Activated naive CD4-positive, alpha-beta T cell treated with anti-CD3 and anti-CD28 coated beads for 36 hours (primary cell): ENCODE results near the gene GCH1. TPM values are rescaled to one million over a fixed set of nuclear protein-coding genes. Genes with fewer than 3 reads are reported as not detected.

ENCODE experiments used
- CTCF ChIA-PET: fragments of 350-600 bp; sonication (Branson Sonifier 250); formaldehyde crosslinking; loops from one replicate; lab custom pipeline; 2021; ENCODE audit warnings: antibody characterized with exemption; lab: Charles Lee
- DNase-seq: peaks from one replicate; pipeline ENCODE4 v3.0.0-alpha.2; 2020
- H3K27ac Mint-ChIP-seq: one replicate; pipeline ENCODE4 v1.8.0; 2021; ENCODE audit warnings: mild to moderate bottlenecking, mixed read lengths
- H3K27me3 Mint-ChIP-seq: one replicate; pipeline ENCODE4 v1.8.0; 2021; ENCODE audit warnings: low read depth, mixed read lengths
- H3K36me3 Mint-ChIP-seq: one replicate; pipeline ENCODE4 v1.8.0; 2021; ENCODE audit warnings: low read depth, mixed read lengths
- H3K4me1 Mint-ChIP-seq: one replicate; pipeline ENCODE4 v1.8.0; 2021; ENCODE audit warnings: low read depth, mixed read lengths
- H3K4me3 Mint-ChIP-seq: one replicate; pipeline ENCODE4 v1.8.0; 2021; ENCODE audit warnings: mild to moderate bottlenecking, moderate library complexity, mixed read lengths
- H3K9me3 Mint-ChIP-seq: one replicate; pipeline ENCODE4 v1.8.0; 2021; ENCODE audit warnings: mixed read lengths
- intact Hi-C: fragments of 100-400 bp; cut with micrococcal nuclease; formaldehyde crosslinking; loops from one replicate; pipeline ENCODE4 v1.15.1; 2023
- total RNA-seq, 2 experiments: library from RNA; stranded (reverse); gene quantifications; one replicate each; pipeline ENCODE4 v1.2.3, GENCODE V29; 2021

GCH1 gene
- total RNA-seq, result 10 to 100 TPM; 56.8 to 57.3 TPM

- peak within 1 kb of the TSS; percentile 86 for H3K4me3 Mint-ChIP-seq
- H3K27ac Mint-ChIP-seq, result peak within 1 kb of the TSS; percentile 88
- no peaks in the 10 kb centered on the region for H3K27me3 Mint-ChIP-seq
- no peaks in the 10 kb centered on the region for H3K9me3 Mint-ChIP-seq
- intact Hi-C loops, result loop anchor here (1.0 to 5.0 kb wide), 12 partner anchors 21 to 528 kb away; partner anchors contain the start of genes CGRRF1, CNIH1, MAPK1IP1L and SOCS4
- peak; percentile 72 for DNase-seq
- CTCF ChIA-PET, result interaction anchor here (0.6 to 4.5 kb wide), 14 partner anchors 9 to 316 kb away, joined by 3 to 19 read pairs (median 4); no protein-coding TSS in a partner anchor
- peaks cover 20% of the 10 kb centered on the region for H3K4me1 Mint-ChIP-seq
- peaks cover 7% of the 10 kb centered on the region for H3K36me3 Mint-ChIP-seq
These were observed at the start of gene GCH1 for GRCh38 chr14:54902521-54903420. GCH1 (minus strand) TSS chr14:54902826; CDS start chr14:54902663, 163 bp downstream.

GRCh38 chr14:54947230-54947629 lies 44.6 kb upstream of the GCH1 start:
- Mint-ChIP-seq H3K27ac (no peak overlapping the region), H3K36me3 (peaks cover 48% of the 10 kb centered on the region), H3K9me3 (peaks cover 5% of the 10 kb centered on the region), H3K27me3 (no peaks in the 10 kb centered on the region), H3K4me3 (no peak overlapping the region), H3K4me1 (peaks cover 3% of the 10 kb centered on the region)
- CTCF ChIA-PET, result no interaction called here
- intact Hi-C loops, result no loop called here
- DNase-seq, result no peak

GRCh38 chr14:54946500-54946899 lies 43.9 kb upstream of the GCH1 start:
- Mint-ChIP-seq H3K9me3 (peaks cover 5% of the 10 kb centered on the region), H3K36me3 (peaks cover 41% of the 10 kb centered on the region), H3K4me1 (peaks cover 3% of the 10 kb centered on the region), H3K27ac (no peak overlapping the region), H3K27me3 (no peaks in the 10 kb centered on the region), H3K4me3 (no peak overlapping the region)
- CTCF ChIA-PET, result no interaction called here
- intact Hi-C loops, result no loop called here
- no peak for DNase-seq

GRCh38 chr14:54944737-54945391 lies 42.2 kb upstream of the GCH1 start:
- H3K4me1 Mint-ChIP-seq, result peaks cover 3% of the 10 kb centered on the region
- H3K9me3 Mint-ChIP-seq, result peaks cover 5% of the 10 kb centered on the region
- H3K27ac Mint-ChIP-seq, result no peak overlapping the region
- peaks cover 43% of the 10 kb centered on the region for H3K36me3 Mint-ChIP-seq
- no peak for DNase-seq
- H3K4me3 Mint-ChIP-seq, result no peak overlapping the region
- H3K27me3 Mint-ChIP-seq, result no peaks in the 10 kb centered on the region
- intact Hi-C loops, result no loop called here
- CTCF ChIA-PET, result interaction anchor here (0.6 kb wide), 1 partner anchor 1711 kb away, joined by 4 read pairs; no protein-coding TSS in a partner anchor

GRCh38 chr14:54942913-54943312 lies 40.3 kb upstream of the GCH1 start:
- DNase-seq, result no peak
- H3K4me1 Mint-ChIP-seq, result peaks cover 2% of the 10 kb centered on the region
- H3K4me3 Mint-ChIP-seq, result no peak overlapping the region
- H3K27me3 Mint-ChIP-seq, result no peaks in the 10 kb centered on the region
- H3K9me3 Mint-ChIP-seq, result no peaks in the 10 kb centered on the region
- intact Hi-C loops, result no loop called here
- H3K27ac Mint-ChIP-seq, result no peak overlapping the region
- peaks cover 25% of the 10 kb centered on the region for H3K36me3 Mint-ChIP-seq
- CTCF ChIA-PET, result no interaction called here

- intact Hi-C loops, result no loop called here
- no peak for DNase-seq
- Mint-ChIP-seq H3K27ac (no peak overlapping the region), H3K4me3 (no peak overlapping the region), H3K27me3 (no peaks in the 10 kb centered on the region), H3K9me3 (no peaks in the 10 kb centered on the region), H3K4me1 (no peaks in the 10 kb centered on the region), H3K36me3 (peaks cover 6% of the 10 kb centered on the region)
- CTCF ChIA-PET, result no interaction called here
These were observed 34.2 kb upstream of the GCH1 start for GRCh38 chr14:54936816-54937215.

- H3K9me3 Mint-ChIP-seq, result no peaks in the 10 kb centered on the region
- CTCF ChIA-PET, result no interaction called here
These were observed 33.3 kb upstream of the GCH1 start for GRCh38 chr14:54935958-54936357.

GRCh38 chr14:54935100-54935499 lies 32.5 kb upstream of the GCH1 start:
- no peaks in the 10 kb centered on the region for H3K4me1 Mint-ChIP-seq
- intact Hi-C loops, result no loop called here
- H3K27me3 Mint-ChIP-seq, result no peaks in the 10 kb centered on the region
- H3K4me3 Mint-ChIP-seq, result no peak overlapping the region
- CTCF ChIA-PET, result no interaction called here
- H3K9me3 Mint-ChIP-seq, result no peaks in the 10 kb centered on the region
- DNase-seq, result no peak
- peaks cover 2% of the 10 kb centered on the region for H3K36me3 Mint-ChIP-seq
- no peak overlapping the region for H3K27ac Mint-ChIP-seq

More at GRCh38 chr14:54935958-54936357, 33.3 kb upstream of the GCH1 start:
- Mint-ChIP-seq H3K27me3 (no peaks in the 10 kb centered on the region), H3K4me1 (no peaks in the 10 kb centered on the region), H3K36me3 (peaks cover 4% of the 10 kb centered on the region), H3K27ac (no peak overlapping the region), H3K4me3 (no peak overlapping the region)
- no peak for DNase-seq
- intact Hi-C loops, result no loop called here

GRCh38 chr14:54933006-54933405 lies 30.4 kb upstream of the GCH1 start:
- no peak for DNase-seq
- Mint-ChIP-seq H3K9me3 (no peaks in the 10 kb centered on the region), H3K36me3 (peaks cover 2% of the 10 kb centered on the region), H3K27ac (no peak overlapping the region), H3K27me3 (no peaks in the 10 kb centered on the region), H3K4me3 (no peak overlapping the region), H3K4me1 (no peaks in the 10 kb centered on the region)
- CTCF ChIA-PET, result no interaction called here
- intact Hi-C loops, result no loop called here

- no peak overlapping the region for H3K4me3 Mint-ChIP-seq
These were observed 29.1 kb upstream of the GCH1 start for GRCh38 chr14:54931598-54932340.

GRCh38 chr14:54931101-54931500 lies 28.5 kb upstream of the GCH1 start:
- H3K27me3 Mint-ChIP-seq, result no peaks in the 10 kb centered on the region
- no peak overlapping the region for H3K27ac Mint-ChIP-seq
- H3K36me3 Mint-ChIP-seq, result no peaks in the 10 kb centered on the region
- H3K4me1 Mint-ChIP-seq, result no peaks in the 10 kb centered on the region
- no peak for DNase-seq
- H3K4me3 Mint-ChIP-seq, result no peak overlapping the region
- CTCF ChIA-PET, result no interaction called here
- intact Hi-C loops, result no loop called here
- no peaks in the 10 kb centered on the region for H3K9me3 Mint-ChIP-seq

More at GRCh38 chr14:54931598-54932340, 29.1 kb upstream of the GCH1 start:
- CTCF ChIA-PET, result no interaction called here
- H3K4me1 Mint-ChIP-seq, result no peaks in the 10 kb centered on the region
- no peak for DNase-seq
- H3K36me3 Mint-ChIP-seq, result no peaks in the 10 kb centered on the region
- no peak overlapping the region for H3K27ac Mint-ChIP-seq
- no peaks in the 10 kb centered on the region for H3K9me3 Mint-ChIP-seq
- H3K27me3 Mint-ChIP-seq, result no peaks in the 10 kb centered on the region
- intact Hi-C loops, result no loop called here

- Mint-ChIP-seq H3K36me3 (no peaks in the 10 kb centered on the region), H3K27me3 (no peaks in the 10 kb centered on the region), H3K4me3 (no peak overlapping the region), H3K9me3 (no peaks in the 10 kb centered on the region), H3K27ac (no peak overlapping the region), H3K4me1 (no peaks in the 10 kb centered on the region)
- DNase-seq, result no peak
- intact Hi-C loops, result no loop called here
- CTCF ChIA-PET, result no interaction called here
These were observed 26.9 kb upstream of the GCH1 start for GRCh38 chr14:54929556-54929955.
